Activated CD4-positive, alpha-beta T cell treated with anti-CD3 and anti-CD28 coated beads for 48 hours (primary cell): ENCODE results near the gene STPG2.
"Not testable (repeated sequence)": the region's sequence is repeated elsewhere in the genome, so short reads cannot be mapped to it uniquely, and the experiment has no call there.

Experiments
- DNase-seq: peaks from one replicate; pipeline ENCODE4 v3.0.0-alpha.2; 2020

The STPG2 gene

GRCh38 chr4:97938141-97938540 is 205.1 kb downstream of the STPG2 start:
- no peak for DNase-seq

DNA sequence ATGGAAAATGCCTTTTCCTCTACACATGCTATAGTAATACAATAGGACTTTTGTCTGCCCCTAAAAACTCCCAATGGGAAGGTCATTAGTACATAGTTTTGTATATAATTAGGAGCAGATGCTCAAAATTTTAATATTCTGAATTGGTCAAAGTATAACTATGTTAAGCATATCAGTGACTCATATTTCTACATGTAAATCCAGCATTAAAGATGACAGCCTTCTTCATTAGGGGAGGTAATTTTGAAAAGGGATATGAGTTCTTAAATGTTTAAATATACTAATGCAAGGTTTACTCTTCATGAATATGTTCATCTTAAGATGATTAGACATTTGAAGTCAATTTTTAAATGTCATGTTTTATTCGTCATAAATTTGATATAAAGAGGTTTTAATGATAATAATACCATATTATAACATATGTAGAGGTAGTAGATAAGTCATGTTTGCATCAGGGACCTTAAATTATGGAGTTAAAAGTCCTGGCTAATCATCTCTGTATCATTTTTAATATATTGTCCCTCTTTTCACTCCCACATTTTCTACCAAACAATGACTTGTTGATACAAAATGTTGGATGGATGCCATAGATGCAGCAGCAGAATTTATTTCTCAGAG is 218.8 kb downstream of the STPG2 start:
- DNase-seq: no peak

DNA sequence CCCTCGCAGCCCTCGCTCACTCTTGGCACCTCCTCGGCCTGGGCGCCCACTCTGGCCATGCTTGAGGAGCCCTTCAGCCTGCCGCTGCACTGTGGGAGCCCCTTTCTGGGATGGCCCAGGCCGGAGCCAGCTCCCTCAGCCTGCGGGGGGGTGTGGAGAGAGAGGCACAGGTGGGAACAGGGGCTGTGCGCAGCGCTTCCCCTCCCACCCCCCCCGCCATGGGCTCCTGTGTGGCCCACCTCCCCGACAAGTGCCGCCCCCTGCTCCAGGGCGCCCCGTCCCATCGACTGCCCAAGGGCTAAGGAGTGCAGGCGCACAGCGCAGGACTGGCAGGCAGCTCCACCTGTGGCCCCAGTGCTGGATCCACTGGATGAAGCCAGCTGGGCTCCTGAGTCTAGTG is 220.2 kb downstream of the STPG2 start:
- DNase-seq: no peak

DNA sequence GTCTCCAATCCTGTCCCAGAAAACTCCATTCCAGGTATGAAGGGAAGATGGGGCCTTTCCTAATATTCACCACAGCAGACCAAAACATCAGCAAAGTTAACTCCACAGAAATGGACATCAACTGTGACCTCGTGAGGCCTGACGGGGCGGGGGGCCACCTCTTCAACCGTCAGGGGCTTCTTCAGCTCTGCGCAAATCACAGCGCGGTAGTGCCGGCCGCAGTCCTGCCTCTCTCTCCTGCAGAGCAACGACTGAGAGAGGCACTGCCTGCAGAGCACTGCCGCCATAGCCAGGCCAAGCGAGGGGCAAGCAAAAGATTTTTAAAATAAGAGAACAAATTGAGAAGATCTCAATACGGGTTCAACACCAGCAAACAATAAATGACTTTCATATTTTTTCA is 226.2 kb downstream of the STPG2 start:
- DNase-seq: no peak

DNA sequence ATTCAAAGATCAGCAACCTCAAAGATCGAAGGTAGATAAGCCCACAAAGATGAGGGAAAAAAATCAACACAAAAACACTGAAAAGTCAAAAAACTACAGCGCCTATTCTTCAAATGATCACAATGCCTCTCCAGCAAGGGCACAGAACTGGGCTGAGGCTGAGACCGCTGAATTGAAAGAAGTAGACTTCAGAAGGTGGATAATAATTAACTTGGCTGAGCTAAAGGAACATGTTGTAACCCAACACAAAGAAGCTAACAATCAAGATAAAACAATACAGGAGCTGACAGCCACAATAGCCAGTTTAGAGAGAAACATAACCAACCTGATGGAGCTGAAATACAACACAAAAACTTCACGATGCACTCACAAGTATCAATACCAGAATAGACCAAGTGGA is 231.1 kb downstream of the STPG2 start:
- DNase-seq: no peak

DNA sequence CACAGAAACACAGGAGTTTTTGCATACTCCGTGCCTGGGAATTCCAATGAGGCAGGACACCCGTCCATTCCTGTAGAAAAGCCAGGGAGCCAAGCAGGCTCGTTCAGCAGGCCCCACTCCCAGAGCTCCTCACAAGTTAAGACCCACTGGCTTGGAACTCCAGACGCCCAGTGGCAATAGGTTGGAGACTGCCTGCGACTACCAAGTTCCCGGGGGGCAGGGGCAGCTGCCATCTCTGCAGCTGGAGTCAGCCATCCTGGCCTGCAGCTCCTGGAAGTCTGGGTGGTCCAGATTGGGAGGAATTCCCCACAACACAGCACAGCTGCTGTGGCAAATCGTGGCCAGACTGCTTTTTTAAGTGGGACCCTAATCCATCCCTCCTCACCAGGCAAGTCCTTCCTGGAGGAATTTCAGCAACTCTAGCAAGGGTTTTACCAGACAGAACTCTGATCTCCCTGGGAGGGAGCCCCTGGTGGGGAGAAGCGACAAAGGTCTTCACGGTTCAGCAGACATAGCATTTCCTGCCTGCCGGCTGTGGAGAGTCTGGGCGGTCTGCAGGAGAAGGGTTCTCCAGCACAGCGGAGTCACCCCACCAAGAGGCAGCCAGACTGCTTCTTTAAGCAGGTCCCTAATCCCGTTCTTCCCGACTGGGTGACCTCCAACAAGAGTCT is 231.9 kb downstream of the STPG2 start:
- DNase-seq: no peak

- DNase-seq: no peak
Observed at GRCh38 chr4:97910005-97910404, 233.3 kb downstream of the STPG2 start.

- DNase-seq: not testable (repeated sequence)
Observed at GRCh38 chr4:97903436-97904189, 239.7 kb downstream of the STPG2 start.

GRCh38 chr4:97900229-97900628 is 243.0 kb downstream of the STPG2 start:
- no peak for DNase-seq

DNA sequence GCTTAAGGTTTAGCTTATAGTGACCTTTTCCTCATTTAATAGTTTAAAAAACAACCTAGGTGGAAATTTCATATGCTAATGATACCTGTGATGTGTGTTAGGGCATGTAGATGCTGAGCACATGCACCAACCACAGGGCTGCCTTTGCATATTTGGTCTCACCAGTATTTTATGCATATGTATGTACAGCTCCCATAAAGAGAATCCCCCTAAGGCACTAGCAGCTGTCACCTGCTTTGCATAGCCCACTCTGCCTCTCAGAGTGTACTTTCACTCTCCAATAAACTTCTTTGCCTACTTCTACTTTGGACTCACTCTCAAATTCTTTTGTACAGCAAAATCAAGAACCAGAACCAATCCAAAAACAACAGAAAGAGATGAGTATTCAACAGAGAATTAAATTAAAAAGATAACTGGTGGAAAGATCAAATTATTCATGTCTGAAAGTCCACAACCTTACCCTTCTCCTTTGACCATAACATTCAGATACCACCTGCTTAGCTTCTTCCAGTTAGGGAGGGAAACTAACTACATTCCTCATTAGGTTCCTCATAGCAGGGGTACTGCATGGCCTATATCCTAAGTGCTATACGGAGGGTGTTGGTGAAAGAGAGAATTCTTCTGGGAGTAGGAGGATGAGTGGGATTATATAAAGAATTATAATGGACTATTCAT is 250.5 kb downstream of the STPG2 start:
- DNase-seq: no peak

GRCh38 chr4:97879942-97880341 is 263.3 kb downstream of the STPG2 start:
- no peak for DNase-seq

DNA sequence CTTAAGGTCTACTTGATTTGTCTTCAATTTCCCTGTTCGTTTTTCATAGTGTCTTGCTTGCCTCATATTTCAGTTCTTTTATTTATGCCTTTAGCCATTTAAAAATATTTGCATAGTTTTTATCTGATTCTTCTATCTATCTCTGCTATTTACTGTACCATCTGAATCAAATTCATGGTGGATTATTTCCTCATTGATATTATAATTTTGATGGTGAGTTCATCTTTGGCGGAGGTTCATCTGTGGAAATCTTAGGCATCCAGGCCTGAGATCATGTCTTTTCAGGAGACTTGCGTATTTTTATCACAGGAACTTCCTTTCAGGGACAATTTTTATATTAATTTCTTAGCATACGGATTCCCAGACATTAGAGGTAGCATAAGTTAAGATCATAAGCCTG is 275.2 kb downstream of the STPG2 start:
- no peak for DNase-seq

- DNase-seq: no peak
Observed at GRCh38 chr4:97867557-97868091, 275.7 kb downstream of the STPG2 start.

DNA sequence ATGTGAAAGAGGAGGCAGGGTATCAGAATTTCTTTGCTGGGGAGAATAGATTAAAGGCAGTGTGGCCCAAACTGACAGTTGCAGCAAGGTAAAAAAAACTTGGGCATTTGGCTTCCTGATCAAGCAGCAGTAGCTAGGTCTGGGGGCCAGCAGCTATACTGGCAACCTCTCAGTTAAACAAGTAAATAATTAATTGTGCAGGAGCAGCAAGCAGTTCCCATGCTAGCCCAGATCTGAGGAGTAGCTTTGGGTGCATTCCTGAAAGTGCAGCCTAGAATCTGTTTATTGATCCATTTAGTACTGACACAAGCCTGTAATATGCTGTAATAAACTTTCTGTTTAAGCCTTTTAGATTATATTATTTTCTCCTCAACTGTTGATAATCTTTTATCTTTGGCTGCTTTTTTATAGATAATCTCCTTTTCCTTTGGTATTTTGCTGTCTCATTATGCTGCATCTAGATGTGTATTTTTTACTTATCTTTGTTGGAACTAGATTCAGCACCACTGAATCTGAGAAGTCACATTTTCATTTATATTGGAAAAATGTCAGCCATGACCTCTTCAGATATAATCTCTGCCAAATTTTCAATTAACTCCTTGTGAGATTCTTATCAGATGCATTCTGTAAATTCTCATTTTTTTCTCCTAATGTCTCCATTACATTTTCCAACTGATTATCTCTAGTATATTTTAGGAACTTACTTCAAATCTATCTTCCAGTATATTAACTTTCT is 276.3 kb downstream of the STPG2 start:
- no peak for DNase-seq

DNA sequence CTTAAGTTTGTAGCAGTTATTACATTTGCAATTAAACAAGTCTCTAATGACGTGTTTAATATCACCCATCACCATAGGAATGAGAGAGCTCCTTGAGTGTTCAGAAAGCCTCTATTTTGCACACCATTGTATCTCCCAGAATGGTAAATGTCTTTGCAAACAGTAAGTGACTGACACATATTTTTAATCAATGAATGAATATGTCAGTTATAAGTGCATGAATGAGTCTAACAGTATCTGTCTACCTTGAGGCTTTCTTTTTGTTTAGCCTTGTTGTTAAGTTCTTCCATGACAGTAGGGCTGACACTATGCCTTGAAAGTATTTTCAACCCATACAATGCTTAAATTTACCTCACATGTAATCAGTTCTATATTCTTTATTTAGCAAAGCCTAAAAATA is 292.2 kb downstream of the STPG2 start:
- no peak for DNase-seq

- DNase-seq: no peak
Observed at GRCh38 chr4:97845758-97846157, 297.5 kb downstream of the STPG2 start.

DNA sequence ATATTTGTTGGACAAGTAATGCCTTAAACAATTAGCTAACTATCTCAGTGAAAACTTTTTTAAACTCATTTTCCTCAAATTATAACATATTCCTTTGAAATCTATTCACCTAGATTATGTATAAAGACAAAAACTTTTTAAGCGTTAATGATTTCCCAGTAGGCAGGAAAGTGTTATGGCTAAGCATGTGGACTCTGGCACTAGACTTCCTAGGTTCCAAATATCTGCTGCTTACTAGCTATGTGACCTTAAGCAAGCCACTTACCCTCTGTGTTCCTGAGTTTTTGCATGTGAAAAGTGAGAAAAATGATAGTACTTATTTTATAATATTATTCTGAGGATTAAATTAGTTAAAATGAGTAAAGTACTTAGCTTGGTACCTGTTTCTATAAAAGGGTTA is 301.8 kb downstream of the STPG2 start:
- DNase-seq: no peak

- DNase-seq: no peak
Observed at GRCh38 chr4:97836662-97837061, 306.6 kb downstream of the STPG2 start.

DNA sequence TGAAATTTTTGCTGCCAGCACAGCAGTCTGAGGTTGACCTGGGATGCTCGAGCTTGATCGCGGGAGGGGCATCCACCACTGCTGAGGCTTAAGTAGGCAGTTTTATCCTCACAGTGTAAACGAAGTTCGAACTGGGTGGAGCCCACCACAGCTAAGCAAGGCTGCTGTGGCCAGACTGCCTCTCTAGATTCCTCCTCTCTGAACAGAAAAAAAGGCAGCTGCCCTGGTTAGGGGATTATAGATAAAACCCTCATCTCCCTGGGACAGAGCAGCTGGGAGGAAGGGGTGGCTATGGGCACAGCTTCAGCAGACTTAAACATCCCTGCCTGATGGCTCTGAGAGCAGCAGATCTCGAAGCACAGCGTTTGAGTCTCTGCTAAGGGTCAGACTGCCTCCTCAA is 314.6 kb downstream of the STPG2 start:
- no peak for DNase-seq

DNA sequence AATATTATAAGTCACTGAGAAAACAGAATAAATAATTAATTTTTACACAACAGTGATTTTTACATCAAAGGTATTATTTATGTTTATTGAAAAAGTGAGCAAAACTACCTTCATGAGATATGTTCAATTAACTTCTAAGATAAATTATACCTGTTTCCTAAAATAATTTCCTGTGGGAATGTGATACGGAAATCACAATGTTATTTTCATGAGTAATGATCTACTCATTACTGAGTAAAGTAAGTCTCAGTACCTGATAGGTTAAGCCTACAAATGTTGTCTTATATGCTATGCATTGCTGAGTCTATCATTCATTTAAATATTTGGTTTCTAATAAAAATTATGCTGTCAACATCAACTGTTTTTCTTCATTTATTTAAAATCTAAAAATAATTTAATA is 324.0 kb downstream of the STPG2 start:
- no peak for DNase-seq

DNA sequence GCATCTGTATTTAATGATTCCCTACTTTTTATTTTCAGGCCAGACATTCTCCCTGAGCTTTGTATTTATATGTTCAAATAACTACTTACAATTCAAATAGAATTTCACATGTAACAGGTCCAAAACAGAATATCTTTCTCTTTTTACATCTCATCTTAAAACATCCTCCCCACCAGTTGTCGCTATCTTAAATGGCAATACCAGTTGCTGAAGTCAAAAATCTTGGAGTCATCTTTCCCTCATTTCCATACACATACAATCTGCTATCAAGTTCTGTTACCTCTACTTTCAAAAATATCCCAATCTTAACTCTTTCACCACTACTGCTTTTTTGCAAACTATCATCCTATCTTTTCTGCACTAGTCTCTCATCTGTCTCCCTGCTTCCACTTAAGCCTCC is 330.5 kb downstream of the STPG2 start:
- DNase-seq: no peak

GRCh38 chr4:97786306-97786920 is 356.9 kb downstream of the STPG2 start:
- no peak for DNase-seq
